Cerebellar nuclear complex (tissue), 1 donor: ENCODE results near the gene CCDC142.

Experiments used
- DNase-seq, 2 experiments: peaks; one replicate each; lab custom pipeline; 2025; lab: John Stamatoyannopoulos, UW

CCDC142 gene, protein sequence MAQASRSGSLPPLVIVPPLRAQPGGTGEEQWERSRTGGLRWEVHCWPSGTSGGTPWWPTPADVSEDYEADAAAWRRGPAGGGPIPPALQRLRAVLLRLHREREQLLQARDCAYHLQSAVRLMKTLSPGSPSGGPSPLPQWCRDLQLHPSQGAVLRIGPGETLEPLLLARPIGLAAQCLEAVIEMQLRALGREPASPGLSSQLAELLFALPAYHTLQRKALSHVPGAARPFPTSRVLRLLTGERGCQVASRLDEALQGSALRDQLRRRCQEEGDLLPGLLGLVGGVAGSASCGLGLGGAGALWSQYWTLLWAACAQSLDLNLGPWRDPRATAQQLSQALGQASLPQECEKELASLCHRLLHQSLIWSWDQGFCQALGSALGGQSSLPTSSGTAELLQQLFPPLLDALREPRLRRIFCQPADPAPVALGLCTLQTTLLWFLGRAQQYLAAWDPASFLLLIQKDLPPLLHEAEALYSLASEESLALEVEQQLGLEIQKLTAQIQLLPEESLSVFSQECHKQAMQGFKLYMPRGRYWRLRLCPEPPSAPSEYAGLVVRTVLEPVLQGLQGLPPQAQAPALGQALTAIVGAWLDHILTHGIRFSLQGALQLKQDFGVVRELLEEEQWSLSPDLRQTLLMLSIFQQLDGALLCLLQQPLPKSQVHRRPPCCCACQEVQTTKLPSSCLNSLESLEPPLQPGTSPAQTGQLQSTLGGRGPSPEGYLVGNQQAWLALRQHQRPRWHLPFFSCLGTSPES

DNA sequence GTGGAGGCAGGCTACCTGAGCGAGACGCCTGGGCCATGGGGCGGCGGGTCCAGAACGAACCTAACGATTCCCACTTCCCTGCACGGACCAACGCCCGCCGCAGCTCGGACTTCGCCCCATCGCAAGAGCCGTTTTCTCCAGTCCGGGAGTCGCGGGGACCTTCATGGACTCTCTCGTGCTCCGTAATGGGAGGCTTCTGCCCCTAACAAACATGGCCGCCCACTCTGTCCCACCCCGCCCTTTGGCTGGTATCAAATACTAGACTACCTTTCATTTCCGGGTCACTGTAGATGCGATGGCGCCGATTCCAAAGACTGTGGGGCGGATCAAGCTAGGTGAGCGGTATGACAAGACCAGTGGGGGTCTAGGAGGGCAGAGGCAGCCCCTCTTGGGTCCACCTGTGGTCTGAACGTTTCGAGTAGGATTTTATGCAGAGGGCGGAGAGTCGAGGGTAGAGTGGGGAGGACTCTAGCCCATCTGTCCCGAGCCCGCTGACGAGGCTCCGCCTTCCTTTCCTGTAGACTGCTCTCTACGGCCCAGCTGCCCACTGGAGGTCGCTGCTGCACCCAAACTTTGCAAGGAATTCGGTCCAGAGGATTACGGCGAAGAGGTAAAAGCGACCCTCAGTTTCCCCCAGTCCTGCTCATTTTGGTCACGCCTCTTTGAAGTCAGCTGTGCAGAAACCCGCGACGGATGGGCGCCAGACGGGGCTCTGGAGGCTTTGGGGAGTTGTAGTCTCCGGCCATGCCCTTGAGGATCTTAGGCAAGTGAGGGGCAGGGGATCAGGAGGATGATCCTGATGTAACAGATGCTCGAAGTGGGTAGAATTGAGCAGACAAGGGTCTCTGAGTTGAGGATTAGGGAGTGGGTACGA lies at the start of gene CCDC142, which contains the start of gene TTC31:
Gene CCDC142, minus strand, starts transcription at position 198 of the 874 bp plus-strand sequence. Its CDS starts 161 bp downstream, at position 37.
Gene TTC31, plus strand, starts transcription at position 281 of the 874 bp plus-strand sequence. Its CDS starts 15 bp downstream, at position 296.
- peak; percentile 51 to 96 for DNase-seq

DNA sequence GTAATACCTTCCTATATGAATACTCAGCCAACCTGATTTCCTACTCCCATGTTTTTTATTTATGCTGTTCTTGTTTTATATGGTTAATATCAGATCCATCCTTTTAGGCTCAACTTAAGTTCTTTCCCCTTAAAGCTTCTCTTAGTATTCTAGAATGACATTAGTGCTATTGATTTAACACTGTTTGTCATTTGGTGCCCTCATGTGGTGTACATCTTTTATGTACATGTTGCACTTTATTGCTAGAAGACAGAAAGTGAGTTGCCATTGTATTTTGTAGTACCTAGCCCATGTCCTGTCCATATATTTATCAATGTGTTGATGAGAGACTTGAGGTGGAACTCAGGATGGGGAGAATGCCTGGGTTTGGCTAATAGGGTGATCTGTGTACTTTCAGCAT lies 49.4 kb upstream of the CCDC142 start:
- DNase-seq = no peak

DNA sequence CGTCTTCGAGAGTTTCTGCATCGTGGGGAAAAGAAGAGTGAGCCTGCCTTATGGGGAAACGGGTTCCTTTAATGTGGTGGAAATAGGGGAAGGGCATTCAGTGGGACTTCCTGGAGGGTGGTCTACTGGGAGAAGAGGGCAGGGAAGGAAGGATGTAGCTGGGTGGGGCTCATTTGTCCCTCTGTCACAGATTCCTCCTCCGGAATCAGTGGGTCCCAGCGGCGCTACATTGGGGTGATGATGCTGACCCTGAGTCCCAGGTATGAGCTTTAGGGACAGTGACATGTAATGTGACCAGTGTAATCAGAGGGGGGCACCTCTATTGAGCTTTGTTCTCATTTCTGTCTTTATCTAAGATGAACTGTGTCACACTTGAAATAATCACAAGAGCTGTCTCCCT lies 48.9 kb upstream of the CCDC142 start:
- DNase-seq = no peak

DNA sequence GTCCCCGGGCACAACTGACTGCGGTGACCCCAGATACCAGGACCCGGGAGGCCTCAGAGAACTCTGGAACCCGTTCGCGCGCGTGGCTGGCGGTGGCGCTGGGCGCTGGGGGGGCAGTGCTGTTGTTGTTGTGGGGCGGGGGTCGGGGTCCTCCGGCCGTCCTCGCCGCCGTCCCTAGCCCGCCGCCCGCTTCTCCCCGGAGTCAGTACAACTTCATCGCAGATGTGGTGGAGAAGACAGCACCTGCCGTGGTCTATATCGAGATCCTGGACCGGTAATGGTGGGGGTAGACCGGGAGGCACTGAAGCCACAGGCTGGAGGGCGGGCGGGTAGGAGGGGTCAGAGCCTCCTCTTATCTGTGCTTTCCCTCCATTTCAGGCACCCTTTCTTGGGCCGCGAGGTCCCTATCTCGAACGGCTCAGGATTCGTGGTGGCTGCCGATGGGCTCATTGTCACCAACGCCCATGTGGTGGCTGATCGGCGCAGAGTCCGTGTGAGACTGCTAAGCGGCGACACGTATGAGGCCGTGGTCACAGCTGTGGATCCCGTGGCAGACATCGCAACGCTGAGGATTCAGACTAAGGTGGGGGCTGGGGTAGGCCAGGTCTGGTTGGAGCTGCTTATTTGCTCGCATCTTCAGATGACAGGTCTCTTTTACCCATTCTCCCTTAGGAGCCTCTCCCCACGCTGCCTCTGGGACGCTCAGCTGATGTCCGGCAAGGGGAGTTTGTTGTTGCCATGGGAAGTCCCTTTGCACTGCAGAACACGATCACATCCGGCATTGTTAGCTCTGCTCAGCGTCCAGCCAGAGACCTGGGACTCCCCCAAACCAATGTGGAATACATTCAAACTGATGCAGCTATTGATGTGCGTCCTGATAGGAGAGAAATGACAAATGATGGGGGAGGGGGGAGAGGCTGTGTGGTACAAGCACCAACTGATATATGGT lies 47.7 kb upstream of the CCDC142 start:
- DNase-seq = no peak

DNA sequence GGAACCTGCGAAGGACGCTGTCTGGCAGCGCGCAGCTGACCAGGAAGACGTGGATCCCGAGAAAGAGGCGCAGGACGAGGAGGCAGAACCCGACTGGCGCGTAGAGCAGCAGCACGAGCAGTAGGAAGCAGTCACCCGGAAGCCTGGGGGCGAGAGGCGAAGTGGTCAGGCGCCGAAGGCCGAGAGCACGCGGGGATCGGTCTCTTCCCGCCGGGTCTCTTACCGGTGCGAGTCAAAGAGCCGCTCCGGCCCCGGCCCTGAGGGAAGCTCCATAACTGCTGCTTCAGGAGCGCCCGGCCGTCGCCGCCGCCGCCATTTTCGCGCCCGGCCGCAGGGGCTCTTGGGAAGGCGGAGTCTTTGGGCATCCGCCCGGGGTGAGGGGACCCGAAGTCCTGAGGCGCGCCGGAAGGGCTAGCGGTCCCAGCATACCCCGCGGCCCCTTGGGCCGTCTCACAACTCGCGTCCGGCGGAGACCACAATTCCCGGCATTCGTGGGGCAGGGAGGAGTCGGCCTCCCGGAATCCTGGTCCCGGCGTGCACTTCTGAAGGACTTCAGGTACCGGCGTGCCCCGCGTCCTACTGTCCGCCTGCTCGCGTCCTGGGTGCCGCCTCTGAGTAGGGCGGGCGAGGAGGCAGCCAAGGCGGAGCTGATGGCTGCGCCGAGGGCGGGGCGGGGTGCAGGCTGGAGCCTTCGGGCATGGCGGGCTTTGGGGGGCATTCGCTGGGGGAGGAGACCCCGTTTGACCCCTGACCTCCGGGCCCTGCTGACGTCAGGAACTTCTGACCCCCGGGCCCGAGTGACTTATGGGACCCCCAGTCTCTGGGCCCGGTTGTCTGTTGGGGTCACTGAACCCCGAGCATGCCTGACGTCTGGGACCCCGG lies 46.8 kb upstream of the CCDC142 start, which contains the start of the genes AUP1 and HTRA2:
Gene AUP1, minus strand, starts transcription at position 350 of the 882 bp plus-strand sequence. Its CDS starts 77 bp downstream, at position 273.
Gene HTRA2, plus strand, starts transcription at position 577 of the 882 bp plus-strand sequence. Its CDS starts 74 bp downstream, at position 651.
- DNase-seq = peak; percentile 86 to 89

DNA sequence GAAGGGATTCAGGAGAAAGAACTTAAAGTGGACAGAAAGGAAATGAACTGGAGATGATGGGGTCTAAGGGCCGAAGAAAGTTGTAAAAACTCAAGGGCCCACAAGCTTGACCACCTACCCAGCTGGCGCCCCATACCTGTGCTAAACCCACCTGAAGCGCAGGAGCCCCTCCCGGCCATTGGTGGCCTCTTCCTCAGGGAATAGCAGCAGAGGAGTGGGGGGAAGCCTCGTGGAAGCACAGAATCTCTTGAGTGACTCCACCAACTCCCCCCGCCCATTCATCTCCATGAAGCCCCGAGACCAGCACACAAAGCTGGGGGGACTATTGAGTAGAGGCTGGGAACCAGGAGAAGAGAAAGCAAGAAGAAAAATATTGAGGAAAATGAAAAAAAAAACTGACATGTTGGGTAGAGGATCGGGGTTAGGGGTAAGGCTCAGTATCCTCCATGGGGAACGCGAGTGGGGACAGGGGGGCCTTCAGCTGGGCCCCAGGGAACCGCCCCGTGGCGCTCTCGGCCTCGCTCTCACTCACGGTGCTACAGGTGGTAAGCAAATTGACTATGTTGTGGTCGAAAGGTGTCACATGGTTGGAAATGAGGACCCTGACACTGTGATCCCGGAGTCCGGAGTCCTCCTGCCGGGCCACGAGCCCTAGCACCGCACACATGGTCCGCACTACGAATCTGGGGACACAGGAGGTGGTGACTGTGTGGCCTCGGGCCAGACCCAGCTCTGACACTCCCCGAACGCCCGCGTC lies 46.0 kb upstream of the CCDC142 start:
- no peak for DNase-seq

DNA sequence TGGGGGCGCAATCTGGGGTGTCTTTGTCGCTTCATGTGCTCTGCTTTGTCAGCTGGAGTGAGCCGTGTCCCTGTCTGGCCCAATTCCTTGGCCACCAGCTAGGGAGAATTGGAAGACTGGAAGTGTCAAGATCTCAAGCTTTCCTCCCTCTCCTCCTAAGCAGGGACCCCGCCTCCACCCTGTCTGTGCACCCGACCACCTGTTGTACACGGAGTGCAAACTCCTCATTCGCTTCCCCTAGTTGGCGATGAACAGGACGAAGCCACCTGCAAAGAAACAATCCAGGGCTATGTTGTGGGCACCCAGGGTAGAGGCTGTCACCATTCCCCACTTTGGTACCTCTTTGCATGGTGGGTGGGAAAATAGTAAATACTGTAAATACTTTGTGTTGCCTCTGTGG lies 44.9 kb upstream of the CCDC142 start:
- no peak for DNase-seq

DNA sequence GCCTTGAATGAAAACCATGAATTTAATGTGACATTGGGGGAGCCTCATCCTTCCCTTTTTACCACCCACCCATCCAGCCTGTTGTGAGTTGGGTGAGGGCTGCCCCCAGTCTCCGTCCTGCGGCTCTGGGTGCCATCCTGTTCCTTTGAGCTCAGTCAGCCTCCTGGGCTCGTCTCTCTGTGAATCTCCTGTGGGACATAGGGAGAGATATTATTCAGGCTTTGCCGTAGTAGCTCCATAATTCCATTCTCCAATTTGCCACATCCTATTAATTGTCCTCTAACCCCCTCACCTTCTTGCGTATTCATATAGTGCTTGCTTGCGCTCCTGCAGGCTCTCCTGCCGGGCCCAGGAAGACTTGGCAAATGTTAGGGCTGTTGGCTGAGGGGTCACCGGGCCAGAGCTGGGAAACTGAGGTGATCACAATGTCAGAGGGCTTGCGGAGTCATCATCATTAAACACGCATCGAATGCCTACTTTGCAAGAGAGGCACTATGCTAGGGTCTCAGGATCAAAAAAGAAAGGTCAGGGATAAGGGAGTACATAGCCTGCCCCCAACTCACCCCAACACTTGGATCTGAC lies 43.9 kb upstream of the CCDC142 start:
- no peak for DNase-seq

DNA sequence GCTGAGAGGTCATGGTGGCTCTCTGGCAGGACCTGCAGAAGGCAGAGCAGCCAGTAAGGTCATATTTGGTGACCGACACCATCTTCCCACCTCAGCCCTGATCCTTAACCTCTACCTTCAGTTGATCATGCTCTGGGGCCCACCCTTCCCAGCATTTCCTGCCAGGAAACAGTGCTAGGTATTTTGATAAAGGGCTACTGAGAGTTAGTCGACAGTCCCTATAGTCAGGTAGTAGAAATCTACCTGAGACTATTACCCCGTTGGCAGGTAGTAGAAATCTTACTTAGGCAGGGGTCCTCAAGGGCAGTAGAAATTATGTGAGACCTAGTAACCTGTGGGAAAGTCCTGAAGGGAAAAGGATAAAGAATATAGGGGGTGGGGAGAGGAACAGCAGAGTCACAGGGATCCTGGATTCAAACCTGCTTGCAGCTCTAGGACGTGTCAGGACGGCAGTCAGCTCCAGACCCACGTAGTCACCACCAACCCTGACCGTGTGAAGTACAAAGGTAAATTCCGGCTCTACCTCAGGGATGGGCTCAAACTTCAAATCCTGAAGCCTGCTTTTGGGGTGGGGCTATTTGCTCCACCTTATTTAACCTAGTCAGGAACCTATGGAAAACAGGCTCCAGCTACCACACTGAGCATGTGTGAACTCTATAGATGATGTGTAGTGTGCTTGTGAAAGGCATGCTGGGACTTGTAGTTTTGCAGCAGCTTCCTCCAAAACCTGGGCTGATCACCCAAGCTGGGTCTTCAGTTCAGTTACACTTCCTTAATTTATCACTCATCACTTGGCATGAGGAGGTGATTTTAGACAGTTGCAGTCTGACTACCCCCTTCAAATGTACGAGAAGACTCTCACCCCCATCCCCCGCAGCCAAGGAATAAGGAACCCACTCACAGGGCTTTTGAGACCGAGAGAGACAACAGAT lies 43.2 kb upstream of the CCDC142 start, which contains the start of gene DQX1:
Gene DQX1, minus strand, starts transcription at position 515 of the 932 bp plus-strand sequence. Its CDS starts 502 bp downstream, at position 13.
- no peak for DNase-seq

DNA sequence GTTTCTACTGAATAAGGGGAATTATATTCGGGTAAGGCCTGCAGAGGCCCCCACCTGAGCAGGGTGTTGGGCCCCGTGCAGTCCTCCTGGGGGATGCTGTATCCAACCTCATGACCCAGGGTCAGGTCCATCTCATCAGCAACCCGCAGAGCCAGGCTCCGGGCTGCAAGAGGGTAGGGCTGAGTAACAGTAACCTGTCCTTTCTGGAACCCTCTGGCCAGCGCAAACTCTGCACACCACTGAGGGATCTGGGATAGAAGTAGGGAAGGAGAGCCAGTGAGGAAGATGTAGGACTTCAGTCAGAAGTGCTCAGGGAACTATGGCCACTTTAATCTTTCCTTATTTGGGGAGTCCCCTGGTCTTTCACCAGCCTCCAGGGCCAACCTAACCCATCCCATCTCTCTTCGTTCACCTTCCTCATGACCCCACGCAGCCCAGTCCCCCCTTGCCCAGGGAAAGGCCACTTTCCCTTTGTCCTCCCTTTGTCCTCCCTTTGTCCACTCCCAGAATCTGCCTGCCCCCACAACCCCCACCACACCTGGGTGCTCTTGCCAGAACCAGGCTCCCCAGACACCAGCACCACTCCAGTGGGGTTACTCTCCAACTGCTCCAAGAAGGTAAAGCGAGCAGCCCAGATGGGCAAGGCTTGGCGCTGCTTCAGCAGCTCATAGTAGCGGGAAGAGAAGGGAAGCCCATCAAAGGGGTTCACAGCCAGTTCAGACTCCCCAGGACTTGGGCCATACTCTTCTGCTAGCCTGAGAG lies 42.3 kb upstream of the CCDC142 start:
- no peak for DNase-seq

DNA sequence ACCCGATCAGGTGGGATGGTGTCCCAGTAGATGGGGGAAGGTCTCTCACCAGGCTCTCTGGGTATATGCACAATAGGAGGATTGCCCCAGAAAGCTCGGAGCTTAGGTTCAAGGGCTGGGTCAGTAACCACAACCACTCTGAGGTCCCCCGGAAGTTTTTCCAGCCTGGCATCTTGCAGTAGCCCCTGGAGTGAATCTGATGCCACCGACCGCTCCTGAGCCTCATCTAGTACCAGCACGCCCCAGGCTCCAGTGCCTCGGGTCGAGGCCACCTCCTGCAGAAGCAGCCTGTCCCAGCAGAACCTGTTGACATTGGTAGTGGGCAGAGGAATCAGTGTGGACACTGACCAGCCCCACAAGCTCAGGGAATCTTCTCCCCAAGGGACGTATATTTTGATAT lies 41.2 kb upstream of the CCDC142 start:
- DNase-seq = no peak

DNA sequence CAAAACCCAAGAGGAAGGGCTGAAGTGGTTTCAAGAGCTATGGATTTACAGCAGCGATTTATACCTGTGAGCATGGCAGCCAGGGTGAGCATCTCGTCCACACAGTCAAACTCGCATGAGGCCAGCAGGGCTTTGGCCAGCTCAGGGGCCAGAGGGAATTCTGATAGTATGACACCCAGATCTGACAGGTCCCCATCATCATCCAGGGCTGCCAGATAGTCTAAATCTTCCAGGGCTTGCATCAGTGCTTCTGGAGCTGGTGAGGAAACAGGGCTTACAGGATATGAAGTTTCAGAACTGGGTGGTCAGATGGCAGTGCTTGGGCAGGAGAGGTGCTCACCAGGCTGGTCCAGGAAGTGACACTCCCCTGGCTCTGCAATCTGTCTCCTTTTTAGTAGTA lies 39.7 kb upstream of the CCDC142 start:
- DNase-seq = no peak

DNA sequence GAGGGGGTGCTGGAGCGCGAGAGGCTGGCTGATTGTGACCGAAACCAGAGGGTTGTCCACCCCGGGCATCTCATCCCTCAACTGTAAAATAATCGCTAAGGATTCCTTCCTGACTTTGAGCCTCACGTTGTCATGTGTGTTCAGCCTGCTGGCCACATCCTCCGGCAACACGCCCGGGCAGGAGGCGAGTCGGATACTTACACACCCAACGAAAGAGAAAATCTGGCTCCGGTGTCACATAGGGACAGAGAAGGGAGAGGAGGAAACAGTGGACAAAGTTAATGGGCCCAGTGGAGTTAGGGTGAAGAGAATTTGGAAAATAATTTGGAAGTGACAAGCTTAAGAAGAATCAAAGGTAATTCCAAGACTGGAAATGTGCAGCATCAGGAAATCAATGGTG lies 33.9 kb upstream of the CCDC142 start:
- DNase-seq = no peak

DNA sequence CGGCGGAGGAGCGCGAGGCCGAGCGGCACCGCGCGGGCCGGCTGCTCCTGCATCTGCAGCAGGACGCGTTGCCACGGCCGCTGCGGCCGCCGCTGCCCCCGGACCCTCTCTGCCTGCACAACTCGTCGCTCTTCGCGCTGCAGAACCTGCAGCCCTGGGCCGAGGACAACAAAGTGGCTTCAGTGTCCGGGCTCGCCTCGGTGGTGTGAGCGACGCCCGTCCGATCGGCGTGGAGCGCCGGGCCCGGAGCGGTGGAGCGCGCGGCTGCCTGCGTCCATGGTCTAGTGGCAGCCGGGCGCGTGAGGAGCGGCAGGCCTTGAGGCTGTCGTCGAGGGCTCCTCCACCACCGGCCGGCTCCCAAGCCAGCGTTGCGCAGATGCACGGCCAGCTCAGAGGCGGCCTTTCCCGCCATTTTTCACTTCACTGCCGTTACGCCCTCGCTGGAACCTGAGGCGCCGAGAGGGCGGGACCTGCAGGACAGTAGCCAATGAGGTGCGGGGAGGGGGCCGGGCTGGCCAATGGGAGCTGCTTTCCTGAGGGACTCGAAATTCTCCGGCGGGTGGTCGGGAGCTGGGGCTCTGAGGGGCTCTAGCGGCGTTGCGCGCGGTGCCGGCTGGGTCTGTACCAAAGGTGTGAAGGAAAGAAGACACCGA lies 33.3 kb upstream of the CCDC142 start:
- DNase-seq = no peak

DNA sequence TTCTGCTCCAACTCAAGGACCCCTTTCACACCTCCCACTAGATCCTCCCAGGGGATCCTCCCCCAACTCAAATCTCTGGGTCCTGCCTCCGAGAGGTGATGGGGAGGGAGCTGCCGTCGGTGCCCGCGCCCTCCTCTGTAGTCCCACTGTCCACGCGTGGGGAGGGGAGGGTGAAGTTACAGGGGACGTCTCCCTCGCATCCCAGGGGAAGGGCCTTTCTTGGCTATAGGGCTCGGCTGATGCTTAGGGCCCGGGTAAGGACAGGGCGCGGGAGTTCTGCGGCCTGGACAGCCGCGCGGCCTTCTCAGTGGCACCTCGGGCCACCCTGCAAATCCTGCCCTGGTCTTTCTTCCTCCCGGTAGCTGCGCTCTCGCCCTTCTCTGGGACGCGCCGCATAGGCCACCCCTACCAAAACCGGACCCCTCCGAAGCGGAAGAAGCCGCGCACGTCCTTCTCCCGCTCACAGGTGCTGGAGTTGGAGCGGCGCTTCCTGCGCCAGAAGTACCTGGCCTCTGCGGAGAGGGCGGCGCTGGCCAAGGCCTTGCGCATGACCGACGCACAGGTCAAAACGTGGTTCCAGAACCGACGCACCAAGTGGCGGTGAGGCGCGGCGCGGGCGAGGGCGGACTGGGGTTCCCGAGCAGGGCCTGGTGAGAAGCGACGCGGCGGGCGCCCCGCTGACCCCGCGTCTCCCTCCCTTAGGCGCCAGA lies 32.6 kb upstream of the CCDC142 start:
- DNase-seq = no peak
